Daoy (cell line): ENCODE results near the gene PTPRN2. TPM values are rescaled to one million over a fixed set of nuclear protein-coding genes. Genes with fewer than 3 reads are reported as not detected.
"Not testable (repeated sequence)": the region's sequence is repeated elsewhere in the genome, so short reads cannot be mapped to it uniquely, and the experiment has no call there.

Experiments
- DNase-seq: peaks from one replicate; pipeline ENCODE4 v3.0.0-alpha.2; 2015; ENCODE audit warnings: low read depth
- total RNA-seq: library from RNA; depleted of rRNA; stranded (reverse); fragments of >200 nt; shearing (Covaris generic); gene quantifications from 2 replicates; pipeline ENCODE4 v1.2.3, GENCODE V29; 2014

Gene PTPRN2
- total RNA-seq, 1 experiment from 2014 or later = 8.3 TPM

DNA sequence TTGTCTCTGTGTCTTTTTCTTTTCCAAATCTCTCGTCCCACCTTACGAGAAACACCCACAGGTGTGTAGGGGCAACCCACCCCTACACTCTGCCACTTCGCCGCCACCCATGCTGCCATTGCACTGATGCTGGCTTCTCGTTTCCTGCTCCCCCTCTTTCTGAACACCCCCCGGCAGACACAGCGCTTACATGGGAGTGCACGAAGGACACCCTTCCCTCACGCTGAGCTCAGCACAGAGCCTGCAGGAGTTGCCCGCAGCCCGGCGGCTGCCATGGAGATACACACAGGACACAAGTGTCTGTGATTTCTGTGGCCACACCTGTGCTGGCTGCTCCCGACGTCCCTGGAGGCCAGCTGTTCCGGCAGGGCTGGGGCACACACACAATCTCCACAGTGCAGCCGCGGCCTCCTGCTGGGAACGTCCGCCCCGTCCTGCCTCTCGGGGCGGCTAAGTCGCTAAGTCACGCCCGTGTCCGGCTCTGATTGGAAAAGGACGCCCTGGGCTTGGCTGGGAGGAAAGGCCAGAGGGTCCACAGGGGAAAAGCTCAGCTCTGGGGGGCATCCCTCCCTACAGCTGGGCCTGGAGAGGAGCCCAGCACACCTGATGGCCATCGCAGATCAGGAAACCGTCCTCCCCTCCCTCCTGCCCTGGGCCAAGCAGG, 349.8 kb downstream of the PTPRN2 start:
- DNase-seq = no peak

- no peak for DNase-seq
Observed at GRCh38 chr7:158236400-158236799, 351.2 kb downstream of the PTPRN2 start.

GRCh38 chr7:158235862-158236261, 351.8 kb downstream of the PTPRN2 start:
- no peak for DNase-seq

- DNase-seq = no peak
Observed at GRCh38 chr7:158229945-158230344, 357.7 kb downstream of the PTPRN2 start.

- no peak for DNase-seq
Observed at GRCh38 chr7:158228986-158229385, 358.6 kb downstream of the PTPRN2 start.

- DNase-seq = no peak
Observed at GRCh38 chr7:158228131-158228530, 359.5 kb downstream of the PTPRN2 start.

GRCh38 chr7:158227258-158227984, 360.2 kb downstream of the PTPRN2 start:
- no peak for DNase-seq

DNA sequence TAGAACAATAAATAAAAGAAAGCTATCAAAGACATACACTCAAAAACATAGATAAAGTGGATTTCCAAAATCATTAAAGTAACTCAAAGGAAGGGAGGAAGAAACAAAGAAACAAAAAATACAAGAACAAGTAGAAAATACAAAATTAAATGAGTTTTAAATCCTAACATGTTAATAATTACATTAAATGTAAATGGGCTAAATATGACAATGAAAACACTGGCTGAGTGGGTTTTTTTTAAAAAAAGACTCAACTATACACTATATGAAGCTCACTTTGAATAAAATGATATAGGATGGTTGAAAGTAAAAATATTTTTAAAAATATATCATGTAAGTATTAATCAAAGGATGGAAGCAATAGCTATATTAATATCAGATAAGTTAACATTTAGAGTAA, 371.4 kb downstream of the PTPRN2 start:
- no peak for DNase-seq

GRCh38 chr7:158209435-158209834, 378.2 kb downstream of the PTPRN2 start:
- DNase-seq = no peak

DNA sequence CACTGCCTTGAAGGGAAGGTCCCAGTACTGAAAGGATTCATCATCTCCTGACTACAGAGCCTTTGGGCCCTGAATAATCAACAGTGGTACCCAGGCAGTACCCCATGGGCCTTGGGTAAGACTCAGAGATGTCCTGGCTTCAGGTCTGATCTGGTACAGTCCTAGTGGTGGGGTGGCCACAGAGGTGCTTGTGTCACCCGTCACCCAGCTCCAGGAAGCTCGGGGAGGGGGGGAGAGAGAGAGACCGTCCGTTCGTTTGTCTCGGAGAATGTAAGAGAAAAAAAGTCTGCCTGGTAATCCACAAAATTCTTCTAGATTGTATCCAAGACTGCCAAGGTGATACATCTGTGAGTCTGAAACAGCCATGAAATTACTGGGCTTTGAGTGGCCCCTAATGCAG, 381.3 kb downstream of the PTPRN2 start:
- no peak for DNase-seq

- DNase-seq = no peak
Observed at GRCh38 chr7:158204453-158204852, 383.2 kb downstream of the PTPRN2 start.

- DNase-seq = not testable (repeated sequence)
Observed at GRCh38 chr7:158203948-158204347, 383.7 kb downstream of the PTPRN2 start.

GRCh38 chr7:158194365-158194900, 393.2 kb downstream of the PTPRN2 start:
- DNase-seq = no peak

DNA sequence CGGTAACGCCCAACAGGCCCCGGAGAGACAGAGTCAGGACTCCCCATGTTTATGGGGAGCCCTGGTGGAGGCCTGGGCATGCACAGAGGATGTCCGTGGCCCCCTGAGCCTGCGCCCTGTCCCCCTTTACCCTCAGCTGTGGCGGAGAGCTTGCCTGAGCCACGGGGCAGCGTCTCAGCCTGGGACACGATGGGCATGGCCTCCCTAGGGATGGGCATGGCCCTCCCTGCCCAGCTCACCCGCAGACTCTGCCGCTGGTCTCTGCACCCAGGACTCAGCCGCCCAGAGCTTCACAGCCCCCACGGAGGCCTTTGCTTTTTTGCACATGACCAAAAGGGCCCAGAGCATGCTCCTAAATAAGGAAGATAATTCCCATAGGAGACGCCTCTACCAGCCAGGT, 394.2 kb downstream of the PTPRN2 start:
- no peak for DNase-seq

DNA sequence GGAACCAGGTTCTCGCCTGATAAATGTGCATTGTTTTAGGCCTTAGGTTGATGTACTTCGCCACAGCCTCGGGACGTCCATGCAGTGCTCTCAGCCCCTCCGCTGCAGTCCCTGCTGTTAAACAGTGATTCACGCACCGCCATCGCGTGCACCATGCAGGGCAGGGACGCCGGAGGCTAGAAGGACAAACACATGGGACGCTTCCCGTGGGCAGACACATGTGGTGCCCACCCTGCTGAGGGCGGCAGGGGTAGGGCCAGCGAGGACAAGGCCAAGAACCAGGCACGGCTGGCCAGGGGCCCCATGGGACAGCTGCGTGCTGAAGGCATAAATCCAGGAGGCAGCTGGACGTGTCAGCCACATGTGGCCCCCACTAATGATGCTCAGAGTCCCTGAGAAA, 394.7 kb downstream of the PTPRN2 start:
- no peak for DNase-seq

GRCh38 chr7:158192184-158192835, 395.3 kb downstream of the PTPRN2 start:
- no peak for DNase-seq

GRCh38 chr7:158191671-158192070, 396.0 kb downstream of the PTPRN2 start:
- DNase-seq = no peak

DNA sequence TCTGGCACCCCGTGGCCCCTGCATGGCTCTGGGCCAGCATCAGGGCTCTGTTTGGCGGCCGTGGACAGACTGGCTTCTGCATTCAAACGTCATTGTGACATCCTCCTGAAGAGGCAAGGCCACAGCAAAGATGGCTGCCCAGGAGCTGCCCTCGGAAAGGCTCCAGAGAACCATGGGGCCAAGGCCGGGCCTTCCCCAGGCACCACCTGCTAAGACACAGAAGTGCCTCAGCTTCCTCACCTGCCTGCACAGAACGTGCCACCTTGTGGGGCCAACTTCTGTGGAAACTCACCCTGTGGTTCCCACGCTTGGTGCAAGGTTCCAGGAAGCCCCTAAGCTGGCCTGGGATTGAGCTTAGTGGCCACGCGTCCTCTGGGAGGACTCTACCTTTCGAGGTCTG, 396.9 kb downstream of the PTPRN2 start:
- DNase-seq = no peak

GRCh38 chr7:158188676-158189075, 398.9 kb downstream of the PTPRN2 start:
- DNase-seq = no peak

GRCh38 chr7:158187694-158187994, 400.0 kb downstream of the PTPRN2 start:
- DNase-seq = no peak

GRCh38 chr7:158186864-158187693, 400.5 kb downstream of the PTPRN2 start:
- no peak for DNase-seq

GRCh38 chr7:158186406-158186805, 401.2 kb downstream of the PTPRN2 start:
- no peak for DNase-seq
